HL-60 (cell line): ENCODE results near the gene KLF18.

Experiments
- DNase-seq, 2 experiments: peaks; one replicate each; pipeline ENCODE4 v3.0.0-alpha.2; 2010 to 2020; ENCODE audit warnings: low read depth in 1 of 2, low spot score in 1 of 2
- H3K27ac ChIP-seq: fragments of 250-450 bp; sonication (Bioruptor Pico); replicated peaks from 2 replicates; pipeline ENCODE4 v1.5.1; 2020; ENCODE audit warnings: mild to moderate bottlenecking, moderate library complexity
- H3K27me3 ChIP-seq: fragments of 250-450 bp; sonication (Bioruptor Pico); 2 replicates; pipeline ENCODE4 v1.5.1; 2021; ENCODE audit warnings: mild to moderate bottlenecking, moderate library complexity; ENCODE audit not compliant: insufficient read depth, poor library complexity, severe bottlenecking
- H3K4me3 ChIP-seq: replicated peaks from 2 replicates; pipeline ENCODE4 v1.5.1; 2011; ENCODE audit warnings: mild to moderate bottlenecking, control low read depth, low read length; ENCODE audit not compliant: insufficient read depth
- GABPA ChIP-seq: IDR thresholded peaks from 2 replicates; pipeline ENCODE4 v1.6.1; 2012; ENCODE audit warnings: low read depth
- POLR2AphosphoS5 ChIP-seq: IDR thresholded peaks from 2 replicates; pipeline ENCODE4 v1.6.1; 2012; ENCODE audit warnings: low read depth
- SPI1 ChIP-seq: IDR thresholded peaks from 2 replicates; pipeline ENCODE4 v1.6.1; 2012; ENCODE audit warnings: low read depth, mild to moderate bottlenecking, borderline replicate concordance
- TF ChIP-seq, protein P1 (sequence below): IDR thresholded peaks from 2 replicates; pipeline ENCODE4 v1.6.1; 2012; ENCODE audit warnings: low read depth; ENCODE audit not compliant: insufficient replicate concordance
- TF ChIP-seq, protein P2 (sequence below): IDR thresholded peaks from one replicate; pipeline ENCODE4 v1.5.1; 2011; ENCODE audit warnings: low read length, control low read depth, inconsistent platforms; ENCODE audit not compliant: insufficient read depth

Gene KLF18

DNA sequence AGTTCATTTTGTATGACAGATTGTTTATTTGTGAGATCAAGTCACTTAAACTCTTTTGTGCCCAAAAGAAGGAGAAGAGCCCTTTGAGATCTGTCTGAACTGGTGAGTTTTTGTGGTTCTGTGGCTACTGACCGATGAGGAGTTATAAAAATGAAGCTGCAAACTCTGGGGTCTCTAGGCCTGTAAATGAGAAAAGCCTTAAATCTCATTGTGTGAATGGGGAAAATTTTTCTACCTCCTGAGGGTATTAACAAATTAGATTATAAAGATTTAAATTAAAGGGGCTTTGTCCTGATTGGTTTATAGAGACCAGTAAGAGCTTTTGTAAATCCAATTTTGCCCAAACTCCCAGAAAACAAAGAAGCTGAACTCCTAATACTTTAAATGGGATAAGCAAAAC lies 32.5 kb downstream of the KLF18 start:
- TF ChIP-seq, protein P1, sequence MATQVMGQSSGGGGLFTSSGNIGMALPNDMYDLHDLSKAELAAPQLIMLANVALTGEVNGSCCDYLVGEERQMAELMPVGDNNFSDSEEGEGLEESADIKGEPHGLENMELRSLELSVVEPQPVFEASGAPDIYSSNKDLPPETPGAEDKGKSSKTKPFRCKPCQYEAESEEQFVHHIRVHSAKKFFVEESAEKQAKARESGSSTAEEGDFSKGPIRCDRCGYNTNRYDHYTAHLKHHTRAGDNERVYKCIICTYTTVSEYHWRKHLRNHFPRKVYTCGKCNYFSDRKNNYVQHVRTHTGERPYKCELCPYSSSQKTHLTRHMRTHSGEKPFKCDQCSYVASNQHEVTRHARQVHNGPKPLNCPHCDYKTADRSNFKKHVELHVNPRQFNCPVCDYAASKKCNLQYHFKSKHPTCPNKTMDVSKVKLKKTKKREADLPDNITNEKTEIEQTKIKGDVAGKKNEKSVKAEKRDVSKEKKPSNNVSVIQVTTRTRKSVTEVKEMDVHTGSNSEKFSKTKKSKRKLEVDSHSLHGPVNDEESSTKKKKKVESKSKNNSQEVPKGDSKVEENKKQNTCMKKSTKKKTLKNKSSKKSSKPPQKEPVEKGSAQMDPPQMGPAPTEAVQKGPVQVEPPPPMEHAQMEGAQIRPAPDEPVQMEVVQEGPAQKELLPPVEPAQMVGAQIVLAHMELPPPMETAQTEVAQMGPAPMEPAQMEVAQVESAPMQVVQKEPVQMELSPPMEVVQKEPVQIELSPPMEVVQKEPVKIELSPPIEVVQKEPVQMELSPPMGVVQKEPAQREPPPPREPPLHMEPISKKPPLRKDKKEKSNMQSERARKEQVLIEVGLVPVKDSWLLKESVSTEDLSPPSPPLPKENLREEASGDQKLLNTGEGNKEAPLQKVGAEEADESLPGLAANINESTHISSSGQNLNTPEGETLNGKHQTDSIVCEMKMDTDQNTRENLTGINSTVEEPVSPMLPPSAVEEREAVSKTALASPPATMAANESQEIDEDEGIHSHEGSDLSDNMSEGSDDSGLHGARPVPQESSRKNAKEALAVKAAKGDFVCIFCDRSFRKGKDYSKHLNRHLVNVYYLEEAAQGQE = no peak
- TF ChIP-seq, protein P2, sequence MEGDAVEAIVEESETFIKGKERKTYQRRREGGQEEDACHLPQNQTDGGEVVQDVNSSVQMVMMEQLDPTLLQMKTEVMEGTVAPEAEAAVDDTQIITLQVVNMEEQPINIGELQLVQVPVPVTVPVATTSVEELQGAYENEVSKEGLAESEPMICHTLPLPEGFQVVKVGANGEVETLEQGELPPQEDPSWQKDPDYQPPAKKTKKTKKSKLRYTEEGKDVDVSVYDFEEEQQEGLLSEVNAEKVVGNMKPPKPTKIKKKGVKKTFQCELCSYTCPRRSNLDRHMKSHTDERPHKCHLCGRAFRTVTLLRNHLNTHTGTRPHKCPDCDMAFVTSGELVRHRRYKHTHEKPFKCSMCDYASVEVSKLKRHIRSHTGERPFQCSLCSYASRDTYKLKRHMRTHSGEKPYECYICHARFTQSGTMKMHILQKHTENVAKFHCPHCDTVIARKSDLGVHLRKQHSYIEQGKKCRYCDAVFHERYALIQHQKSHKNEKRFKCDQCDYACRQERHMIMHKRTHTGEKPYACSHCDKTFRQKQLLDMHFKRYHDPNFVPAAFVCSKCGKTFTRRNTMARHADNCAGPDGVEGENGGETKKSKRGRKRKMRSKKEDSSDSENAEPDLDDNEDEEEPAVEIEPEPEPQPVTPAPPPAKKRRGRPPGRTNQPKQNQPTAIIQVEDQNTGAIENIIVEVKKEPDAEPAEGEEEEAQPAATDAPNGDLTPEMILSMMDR = no peak
- TF ChIP-seq GABPA = no peak
- peaks cover 3% of the 10 kb centered on the region for H3K27me3 ChIP-seq
- no peak overlapping the region for H3K27ac ChIP-seq
- H3K4me3 ChIP-seq = no peak overlapping the region
- DNase-seq = no peak

DNA sequence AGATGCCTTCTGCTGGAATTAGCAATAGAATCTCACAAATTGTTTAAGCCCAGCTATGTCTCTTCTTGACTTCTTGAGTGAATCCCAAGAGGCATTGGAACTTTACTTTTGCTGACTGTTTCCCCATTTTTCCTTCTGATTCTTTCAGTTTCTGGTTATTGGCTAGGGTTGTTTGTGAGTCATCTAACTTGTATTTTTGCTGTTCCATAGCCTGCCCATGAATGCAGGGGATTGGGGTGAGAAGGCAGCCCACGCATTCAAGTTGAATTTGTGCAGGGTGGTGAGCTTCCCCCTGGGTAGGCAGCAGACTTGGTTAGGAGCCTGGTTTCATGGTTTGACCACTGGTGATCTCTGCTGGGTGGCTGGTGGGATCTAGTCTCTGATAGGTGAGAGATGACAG lies 33.2 kb downstream of the KLF18 start:
- Histone ChIP-seq H3K27me3 (peaks cover 3% of the 10 kb centered on the region), H3K27ac (no peak overlapping the region), H3K4me3 (no peak overlapping the region)
- DNase-seq = no peak
- TF ChIP-seq, protein P2 = no peak
- TF ChIP-seq POLR2AphosphoS5 = no peak
- no peak for TF ChIP-seq GABPA
- TF ChIP-seq, protein P1 = no peak
- TF ChIP-seq SPI1 = no peak

DNA sequence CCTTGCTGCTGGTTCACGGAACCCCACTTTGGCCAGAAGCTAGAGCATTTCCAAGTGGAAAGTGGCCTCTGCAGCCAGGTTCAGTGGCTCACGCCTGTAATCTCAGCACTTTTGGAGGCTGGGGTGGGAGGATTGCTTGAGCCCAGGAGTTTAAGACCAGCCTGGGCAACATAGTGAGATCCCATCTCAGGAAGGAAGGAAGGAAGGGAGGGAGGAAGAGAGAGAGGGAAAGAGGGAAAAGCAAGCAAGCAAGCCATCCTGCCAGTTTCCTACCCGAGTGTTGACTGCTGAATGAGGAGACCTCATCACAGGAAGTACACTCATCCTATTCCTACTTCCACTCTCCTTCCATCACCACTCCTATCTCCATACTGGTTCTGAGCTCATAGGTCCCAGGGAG lies 35.6 kb downstream of the KLF18 start:
- H3K4me3 ChIP-seq = no peak overlapping the region
- peaks cover 3% of the 10 kb centered on the region for H3K27me3 ChIP-seq
- TF ChIP-seq GABPA (no peak), SPI1 (no peak), POLR2AphosphoS5 (no peak)
- TF ChIP-seq, protein P2 = no peak
- TF ChIP-seq, protein P1 = no peak
- H3K27ac ChIP-seq = no peak overlapping the region
- no peak for DNase-seq
